ENCODE data around the gene WFIKKN2.

Gene WFIKKN2

GRCh38 chr17:50806141-50806643 is 29.2 kb upstream of the WFIKKN2 start:
- Histone ChIP-seq H3K9me3 (no peaks in the 10 kb centered on the region), H3K4me1 (ENCODE audit: control insufficient read depth in 1 of 2, insufficient read depth in 1 of 2, low read depth in 1 of 2, low read length in 1 of 2) (no peaks in the 10 kb centered on the region), H3K27me3 (no peaks in the 10 kb centered on the region), H3K36me3 (no peaks in the 10 kb centered on the region), H3K4me3 (ENCODE audit: low read depth in 1 of 2, low read length in 1 of 2) (no peak overlapping the region), H3K27ac (no peak overlapping the region)
- TF ChIP-seq CTCF (IDR thresholded peaks at IDR 0.05), result no peak

GRCh38 chr17:50807009-50807408 is 28.4 kb upstream of the WFIKKN2 start:
- Histone ChIP-seq H3K4me1 (ENCODE audit: control insufficient read depth in 1 of 2, insufficient read depth in 1 of 2, low read depth in 1 of 2, low read length in 1 of 2) (no peaks in the 10 kb centered on the region), H3K36me3 (no peaks in the 10 kb centered on the region), H3K27me3 (no peaks in the 10 kb centered on the region), H3K27ac (no peak overlapping the region), H3K9me3 (no peaks in the 10 kb centered on the region), H3K4me3 (ENCODE audit: low read depth in 1 of 2, low read length in 1 of 2) (no peak overlapping the region)
- no peak for TF ChIP-seq CTCF (IDR thresholded peaks at IDR 0.05)

- H3K36me3 ChIP-seq, result no peaks in the 10 kb centered on the region
- H3K4me1 ChIP-seq (ENCODE audit: control insufficient read depth in 1 of 2, insufficient read depth in 1 of 2, low read depth in 1 of 2, low read length in 1 of 2), result no peaks in the 10 kb centered on the region
- TF ChIP-seq CTCF (IDR thresholded peaks at IDR 0.05), result no peak
- no peak overlapping the region for H3K27ac ChIP-seq
- no peak overlapping the region for H3K4me3 ChIP-seq (ENCODE audit: low read depth in 1 of 2, low read length in 1 of 2)
- H3K9me3 ChIP-seq, result no peaks in the 10 kb centered on the region
- H3K27me3 ChIP-seq, result no peaks in the 10 kb centered on the region
Measured at GRCh38 chr17:50807675-50808074, 27.7 kb upstream of the WFIKKN2 start.

GRCh38 chr17:50808413-50808812 is 27.0 kb upstream of the WFIKKN2 start:
- Histone ChIP-seq H3K4me1 (ENCODE audit: control insufficient read depth in 1 of 2, insufficient read depth in 1 of 2, low read depth in 1 of 2, low read length in 1 of 2) (no peaks in the 10 kb centered on the region), H3K27me3 (no peaks in the 10 kb centered on the region), H3K36me3 (no peaks in the 10 kb centered on the region), H3K4me3 (ENCODE audit: low read depth in 1 of 2, low read length in 1 of 2) (no peak overlapping the region), H3K9me3 (no peaks in the 10 kb centered on the region), H3K27ac (no peak overlapping the region)
- TF ChIP-seq CTCF (IDR thresholded peaks at IDR 0.05), result no peak

GRCh38 chr17:50808888-50809287 is 26.5 kb upstream of the WFIKKN2 start:
- TF ChIP-seq CTCF (IDR thresholded peaks at IDR 0.05), result no peak
- Histone ChIP-seq H3K4me3 (ENCODE audit: low read depth in 1 of 2, low read length in 1 of 2) (no peak overlapping the region), H3K27me3 (no peaks in the 10 kb centered on the region), H3K4me1 (ENCODE audit: control insufficient read depth in 1 of 2, insufficient read depth in 1 of 2, low read depth in 1 of 2, low read length in 1 of 2) (no peaks in the 10 kb centered on the region), H3K27ac (no peak overlapping the region), H3K36me3 (no peaks in the 10 kb centered on the region), H3K9me3 (no peaks in the 10 kb centered on the region)

GRCh38 chr17:50813583-50813982 is 21.8 kb upstream of the WFIKKN2 start:
- no peaks in the 10 kb centered on the region for H3K9me3 ChIP-seq
- H3K36me3 ChIP-seq, result no peaks in the 10 kb centered on the region
- H3K27me3 ChIP-seq, result peaks cover 7% of the 10 kb centered on the region
- no peak overlapping the region for H3K4me3 ChIP-seq (ENCODE audit: low read depth in 1 of 2, low read length in 1 of 2)
- no peak for TF ChIP-seq CTCF (IDR thresholded peaks at IDR 0.05)
- H3K27ac ChIP-seq, result no peak overlapping the region
- H3K4me1 ChIP-seq (ENCODE audit: control insufficient read depth in 1 of 2, insufficient read depth in 1 of 2, low read depth in 1 of 2, low read length in 1 of 2), result peaks cover 0 to 5% of the 10 kb centered on the region in 2 experiments

All from neutrophil (primary cell).